ENCODE data around the gene KIAA0319L. TPM values are rescaled to one million over a fixed set of nuclear protein-coding genes. Genes with fewer than 3 reads are reported as not detected.
A peak's percentile ranks its signal among the peaks of the same experiment; 100 is the strongest.

KIAA0319L gene
- total RNA-seq, 2 experiments from 2014 or later, result 26.5 to 28.1 TPM

DNA sequence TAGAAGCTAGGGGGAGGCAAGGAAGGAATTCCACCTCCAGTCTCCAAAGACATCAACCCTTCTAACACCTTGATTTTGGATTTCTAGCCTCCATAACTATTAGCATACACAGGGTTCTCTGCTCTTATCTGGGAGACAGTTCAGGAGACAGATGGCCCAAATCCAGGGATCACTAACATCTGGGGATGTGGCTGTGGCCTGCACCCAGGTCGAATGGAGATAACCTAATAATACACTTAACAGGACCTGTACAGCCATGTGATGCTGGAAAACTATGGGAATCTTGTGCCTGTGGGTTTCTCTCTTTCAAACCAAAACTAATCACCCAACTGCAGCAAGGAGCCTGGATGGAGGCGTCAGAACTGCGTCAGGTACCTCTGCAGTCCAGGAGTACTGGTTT is 47.6 kb downstream of the KIAA0319L start:
- no peak overlapping the region for H3K4me3 Mint-ChIP-seq
- peaks cover 19% of the 10 kb centered on the region for H3K36me3 Mint-ChIP-seq (ENCODE audit: low read depth)
- H3K9me3 Mint-ChIP-seq (ENCODE audit: low read depth), result peaks cover 3% of the 10 kb centered on the region
- ATAC-seq (no peak), DNase-seq (no peak)
- no peaks in the 10 kb centered on the region for H3K27me3 Mint-ChIP-seq
- peaks cover 58% of the 10 kb centered on the region for H3K4me1 Mint-ChIP-seq
- ChIA-PET POLR2A (no interaction called here), CTCF (interaction anchor here (1.1 to 2.6 kb wide), 3 partner anchors 11 to 58 kb away, joined by 4 to 13 read pairs (median 5); no protein-coding TSS in a partner anchor)
- intact Hi-C loops (cut with DNase I, micrococcal nuclease), result loop anchor here in 1 of 2 experiments (5.0 kb wide), 2 partner anchors 48 to 57 kb away; partner anchors contain the start of genes KIAA0319L and NCDN
- no peak overlapping the region for H3K27ac Mint-ChIP-seq

DNA sequence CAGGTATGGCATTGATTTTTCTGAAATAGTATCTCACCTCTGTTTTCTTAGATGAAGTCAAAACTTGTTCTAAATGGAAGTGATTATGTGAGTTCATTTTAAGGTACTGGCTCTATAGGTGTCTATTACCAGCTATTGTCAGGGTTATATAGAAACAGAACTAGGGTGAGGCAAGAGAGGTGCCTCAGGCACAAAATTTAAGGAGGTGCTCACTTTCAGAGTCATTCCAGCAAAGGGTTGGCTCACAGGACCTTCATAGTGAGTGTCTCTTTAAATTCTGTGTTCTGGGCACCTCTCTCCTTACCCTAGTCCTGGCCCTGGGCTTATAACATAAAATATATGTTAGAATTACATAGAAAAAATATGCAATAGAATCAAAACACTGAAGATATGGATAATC is 49.3 kb downstream of the KIAA0319L start:
- intact Hi-C loops (cut with DNase I, micrococcal nuclease), result loop anchor here in 1 of 2 experiments (2.0 to 5.0 kb wide), 3 partner anchors 31 to 56 kb away; partner anchors contain the start of genes KIAA0319L and NCDN
- Mint-ChIP-seq H3K4me1 (peaks cover 60% of the 10 kb centered on the region), H3K27me3 (no peaks in the 10 kb centered on the region), H3K36me3 (ENCODE audit: low read depth) (peaks cover 18% of the 10 kb centered on the region), H3K27ac (no peak overlapping the region), H3K4me3 (no peak overlapping the region), H3K9me3 (ENCODE audit: low read depth) (no peaks in the 10 kb centered on the region)
- ATAC-seq (no peak), DNase-seq (no peak)
- ChIA-PET POLR2A (no interaction called here), CTCF (interaction anchor here (1.3 to 2.6 kb wide), 2 partner anchors 32 to 56 kb away, joined by 5 to 13 read pairs; no protein-coding TSS in a partner anchor)

DNA sequence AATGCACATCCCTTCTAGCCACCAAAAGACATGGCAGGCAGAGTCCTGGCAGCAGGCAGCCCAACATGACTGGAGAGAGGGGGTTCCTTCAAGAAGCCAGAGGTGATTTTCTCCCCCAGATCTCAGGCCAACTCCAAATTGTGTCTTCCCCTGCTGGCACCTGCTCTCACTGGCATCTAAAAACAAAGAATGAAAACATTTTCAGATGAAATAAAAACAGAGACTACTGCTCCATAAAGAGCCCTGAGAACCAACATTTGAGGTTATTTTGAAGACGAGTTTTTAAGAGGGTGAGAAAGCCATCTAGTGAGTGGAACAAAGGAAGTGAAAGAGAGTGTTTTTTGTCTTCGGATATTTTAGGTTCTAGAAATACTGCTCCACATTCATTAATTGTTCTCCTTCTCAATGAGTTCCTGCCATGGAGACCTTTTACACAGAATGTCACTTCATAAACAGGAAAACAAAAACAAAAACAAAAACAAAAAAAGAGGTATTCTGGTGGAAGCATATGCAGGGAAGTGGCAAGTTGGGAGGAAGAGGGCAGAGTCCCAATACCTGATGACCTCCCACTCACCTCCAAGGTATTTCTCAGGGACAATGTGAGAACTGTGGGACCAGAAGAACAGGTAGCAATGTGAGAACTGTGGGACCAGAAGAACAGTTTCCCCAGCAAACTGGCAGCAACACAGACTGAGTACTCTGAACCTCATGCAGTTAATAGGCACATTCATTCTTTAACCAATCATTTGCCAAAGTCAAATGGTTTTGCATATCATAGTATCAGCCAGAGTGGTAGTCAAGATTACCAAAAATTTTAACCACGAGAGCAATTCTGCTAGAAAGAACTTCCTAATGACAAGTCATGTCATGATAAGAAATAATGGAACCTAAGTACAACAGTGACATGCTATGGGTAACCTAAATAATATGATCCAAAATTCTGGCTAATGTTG is 50.0 kb downstream of the KIAA0319L start:
- DNase-seq, result peak; percentile 10
- H3K9me3 Mint-ChIP-seq (ENCODE audit: low read depth), result no peaks in the 10 kb centered on the region
- H3K36me3 Mint-ChIP-seq (ENCODE audit: low read depth), result peaks cover 16% of the 10 kb centered on the region
- H3K4me3 Mint-ChIP-seq, result peak overlapping the region; percentile 26
- POLR2A ChIA-PET, result interaction anchor here (0.9 to 1.4 kb wide), 5 partner anchors 29 to 314 kb away, joined by 3 to 5 read pairs (median 3); partner anchors contain the start of genes NCDN and SFPQ
- H3K27ac Mint-ChIP-seq, result peak overlapping the region; percentile 81
- intact Hi-C loops (cut with DNase I, micrococcal nuclease), result loop anchor here (1.0 to 5.0 kb wide), 5 partner anchors 32 to 55 kb away; partner anchors contain the start of genes KIAA0319L (in 2 of the 2) and NCDN (in 2 of the 2)
- H3K27me3 Mint-ChIP-seq, result no peaks in the 10 kb centered on the region
- CTCF ChIA-PET, result interaction anchor here (0.8 to 2.6 kb wide), 6 partner anchors 30 to 305 kb away, joined by 3 to 13 read pairs (median 4); no protein-coding TSS in a partner anchor
- H3K4me1 Mint-ChIP-seq, result peaks cover 60% of the 10 kb centered on the region
- ATAC-seq, result no peak

GRCh38 chr1:35505911-35506798 is 51.0 kb downstream of the KIAA0319L start:
- H3K9me3 Mint-ChIP-seq (ENCODE audit: low read depth), result no peaks in the 10 kb centered on the region
- peak; percentile 80 for ATAC-seq
- H3K27me3 Mint-ChIP-seq, result no peaks in the 10 kb centered on the region
- POLR2A ChIA-PET, result interaction anchor here (0.9 to 1.4 kb wide), 5 partner anchors 30 to 313 kb away, joined by 3 to 5 read pairs (median 3); partner anchors contain the start of genes NCDN and SFPQ
- CTCF ChIA-PET, result interaction anchor here (0.8 to 1.6 kb wide), 6 partner anchors 21 to 306 kb away, joined by 3 to 8 read pairs (median 3); no protein-coding TSS in a partner anchor
- peaks cover 61% of the 10 kb centered on the region for H3K4me1 Mint-ChIP-seq
- peak overlapping the region; percentile 81 for H3K27ac Mint-ChIP-seq
- peak overlapping the region; percentile 26 for H3K4me3 Mint-ChIP-seq
- peaks cover 15% of the 10 kb centered on the region for H3K36me3 Mint-ChIP-seq (ENCODE audit: low read depth)
- intact Hi-C loops (cut with DNase I, micrococcal nuclease), result loop anchor here (1.0 to 5.0 kb wide), 5 partner anchors 33 to 54 kb away; partner anchors contain the start of genes KIAA0319L (in 2 of the 2) and NCDN (in 2 of the 2)
- peak; percentile 62 for DNase-seq

- Mint-ChIP-seq H3K4me1 (peaks cover 49% of the 10 kb centered on the region), H3K36me3 (ENCODE audit: low read depth) (peaks cover 13% of the 10 kb centered on the region), H3K9me3 (ENCODE audit: low read depth) (no peaks in the 10 kb centered on the region), H3K27me3 (no peaks in the 10 kb centered on the region), H3K27ac (no peak overlapping the region), H3K4me3 (no peak overlapping the region)
- intact Hi-C loops (cut with DNase I, micrococcal nuclease), result no loop called here
- no peak for ATAC-seq
- no peak for DNase-seq
- ChIA-PET POLR2A (no interaction called here), CTCF (interaction anchor here (0.6 to 0.9 kb wide), 2 partner anchors 16 to 1446 kb away, joined by 3 read pairs; no protein-coding TSS in a partner anchor)
Measured at GRCh38 chr1:35502242-35502641, 55.0 kb downstream of the KIAA0319L start.

DNA sequence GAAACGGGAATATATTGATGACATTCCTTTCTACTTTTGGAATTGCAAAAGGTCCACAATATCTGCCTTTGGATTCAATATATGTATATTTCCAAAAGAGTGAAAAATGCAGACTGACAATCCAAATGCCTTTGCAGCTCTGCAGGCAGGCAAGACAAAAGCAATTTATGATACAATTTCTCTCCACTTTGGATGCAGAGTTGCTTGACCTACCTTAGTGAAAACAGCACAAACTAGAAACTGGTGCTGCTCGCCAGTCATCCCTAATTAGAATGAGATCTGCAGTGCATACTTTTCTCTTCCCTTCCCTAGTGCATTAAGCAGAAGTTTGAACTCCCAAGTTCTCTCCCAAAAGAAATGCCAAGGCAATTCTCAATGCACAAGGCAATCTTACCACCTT is 56.8 kb downstream of the KIAA0319L start:
- peaks cover 7% of the 10 kb centered on the region for H3K36me3 Mint-ChIP-seq (ENCODE audit: low read depth)
- CTCF ChIA-PET, result no interaction called here
- intact Hi-C loops (cut with DNase I, micrococcal nuclease), result no loop called here
- ATAC-seq (no peak), DNase-seq (no peak)
- POLR2A ChIA-PET, result no interaction called here
- H3K27me3 Mint-ChIP-seq, result no peaks in the 10 kb centered on the region
- H3K9me3 Mint-ChIP-seq (ENCODE audit: low read depth), result no peaks in the 10 kb centered on the region
- H3K27ac Mint-ChIP-seq, result no peak overlapping the region
- peaks cover 32% of the 10 kb centered on the region for H3K4me1 Mint-ChIP-seq
- H3K4me3 Mint-ChIP-seq, result no peak overlapping the region

DNA sequence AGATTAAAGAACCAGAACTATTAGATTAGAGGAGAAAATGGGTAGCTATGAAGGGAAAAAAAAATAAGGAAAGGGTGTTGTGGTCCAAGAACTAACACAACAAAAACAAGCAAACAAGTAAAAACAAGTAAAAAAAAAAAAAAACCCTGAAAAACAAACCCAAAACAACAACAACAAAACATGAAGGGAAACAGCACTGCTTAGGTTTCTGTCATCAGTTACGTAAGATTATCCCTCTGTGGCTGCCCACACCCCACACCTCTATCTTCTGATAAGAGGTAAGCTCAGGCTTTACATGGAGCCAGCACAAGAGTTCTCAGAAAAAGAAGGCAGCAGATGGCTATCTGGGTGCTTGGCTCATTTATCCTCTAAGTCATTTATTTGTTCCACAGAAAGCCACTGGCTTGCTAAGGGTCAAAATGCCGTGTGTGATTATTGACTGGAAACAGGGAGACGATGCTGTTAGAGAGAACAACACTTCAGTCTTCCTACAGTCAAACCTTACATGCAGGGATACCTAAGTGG is 57.5 kb downstream of the KIAA0319L start:
- Mint-ChIP-seq H3K9me3 (ENCODE audit: low read depth) (no peaks in the 10 kb centered on the region), H3K27me3 (no peaks in the 10 kb centered on the region), H3K36me3 (ENCODE audit: low read depth) (peaks cover 4% of the 10 kb centered on the region), H3K4me3 (no peak overlapping the region), H3K27ac (no peak overlapping the region), H3K4me1 (peaks cover 29% of the 10 kb centered on the region)
- intact Hi-C loops (cut with DNase I, micrococcal nuclease), result no loop called here
- ATAC-seq (no peak), DNase-seq (peak; percentile 30)
- CTCF ChIA-PET, result interaction anchor here (0.7 to 0.8 kb wide), 2 partner anchors 11 to 51 kb away, joined by 3 to 5 read pairs; no protein-coding TSS in a partner anchor
- POLR2A ChIA-PET, result interaction anchor here (0.7 kb wide), 1 partner anchor 208 kb away, joined by 7 read pairs; no protein-coding TSS in a partner anchor

DNA sequence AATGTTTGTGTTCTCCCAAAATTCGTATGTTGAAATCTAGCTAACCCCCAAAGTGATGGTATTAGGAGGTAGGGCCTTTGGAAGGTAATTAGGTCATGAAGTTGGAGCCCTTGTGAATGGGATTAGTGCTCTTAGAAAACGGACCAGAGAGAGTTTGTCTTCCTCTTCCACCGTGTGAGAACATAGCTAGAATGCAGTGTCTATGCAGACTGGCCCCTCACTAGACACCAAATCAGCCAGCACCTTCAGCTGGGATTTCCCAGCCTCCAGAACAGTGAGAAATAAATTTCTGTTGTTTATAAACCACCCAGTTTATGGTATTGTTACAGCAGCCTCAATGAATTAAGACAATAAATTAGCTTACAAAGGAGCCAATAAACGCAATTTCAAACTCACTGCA is 58.0 kb downstream of the KIAA0319L start:
- intact Hi-C loops (cut with DNase I, micrococcal nuclease), result no loop called here
- H3K4me1 Mint-ChIP-seq, result peaks cover 29% of the 10 kb centered on the region
- no peak overlapping the region for H3K4me3 Mint-ChIP-seq
- no peaks in the 10 kb centered on the region for H3K9me3 Mint-ChIP-seq (ENCODE audit: low read depth)
- H3K36me3 Mint-ChIP-seq (ENCODE audit: low read depth), result peaks cover 4% of the 10 kb centered on the region
- no peaks in the 10 kb centered on the region for H3K27me3 Mint-ChIP-seq
- ChIA-PET CTCF (interaction anchor here (0.7 to 0.8 kb wide), 2 partner anchors 11 to 51 kb away, joined by 3 to 5 read pairs; no protein-coding TSS in a partner anchor), POLR2A (interaction anchor here (0.7 kb wide), 1 partner anchor 209 kb away, joined by 7 read pairs; no protein-coding TSS in a partner anchor)
- ATAC-seq, result no peak
- peak overlapping the region; percentile 27 for H3K27ac Mint-ChIP-seq
- no peak for DNase-seq

GRCh38 chr1:35497571-35497970 is 59.6 kb downstream of the KIAA0319L start:
- DNase-seq (no peak), ATAC-seq (no peak)
- Mint-ChIP-seq H3K36me3 (ENCODE audit: low read depth) (peaks cover 3% of the 10 kb centered on the region), H3K4me3 (no peak overlapping the region), H3K27me3 (no peaks in the 10 kb centered on the region), H3K4me1 (peaks cover 27% of the 10 kb centered on the region), H3K27ac (no peak overlapping the region), H3K9me3 (ENCODE audit: low read depth) (no peaks in the 10 kb centered on the region)
- intact Hi-C loops (cut with DNase I, micrococcal nuclease), result no loop called here
- CTCF ChIA-PET, result no interaction called here
- POLR2A ChIA-PET, result no interaction called here

GRCh38 chr1:35490250-35490649 is 67.0 kb downstream of the KIAA0319L start:
- no peak for ATAC-seq
- CTCF ChIA-PET, result interaction anchor here (0.8 to 1.6 kb wide), 3 partner anchors 37 to 42 kb away, joined by 3 read pairs; no protein-coding TSS in a partner anchor

More at GRCh38 chr1:35490250-35490649, 67.0 kb downstream of the KIAA0319L start:
- Mint-ChIP-seq H3K9me3 (ENCODE audit: low read depth) (peaks cover 17% of the 10 kb centered on the region), H3K36me3 (ENCODE audit: low read depth) (peaks cover 22% of the 10 kb centered on the region), H3K27ac (no peak overlapping the region), H3K4me1 (peaks cover 12% of the 10 kb centered on the region), H3K27me3 (no peaks in the 10 kb centered on the region), H3K4me3 (no peak overlapping the region)
- intact Hi-C loops (cut with DNase I, micrococcal nuclease), result no loop called here
- DNase-seq, result no peak
- POLR2A ChIA-PET, result no interaction called here
